Osteoblast (primary cell): ENCODE results near the gene NAXD. TPM values are rescaled to one million over a fixed set of nuclear protein-coding genes. Genes with fewer than 3 reads are reported as not detected.
"Not testable (repeated sequence)": the region's sequence is repeated elsewhere in the genome, so short reads cannot be mapped to it uniquely, and the experiment has no call there.

Experiments
- DNase-seq: peaks from one replicate; pipeline ENCODE4 v3.0.0; 2011; ENCODE audit warnings: low spot score, mixed read lengths; ENCODE audit not compliant: insufficient read length; ENCODE audit errors: missing footprints
- H2AFZ ChIP-seq: 2 replicates; pipeline ENCODE4 v1.6.0; 2011; ENCODE audit warnings: mild to moderate bottlenecking, low read length
- H3K27ac ChIP-seq: 2 replicates; pipeline ENCODE4 v1.5.1; 2011; ENCODE audit warnings: mild to moderate bottlenecking, low read depth, low read length, moderate library complexity
- H3K27me3 ChIP-seq: 2 replicates; pipeline ENCODE4 v1.6.0; 2012; ENCODE audit warnings: mild to moderate bottlenecking, control low read depth, inconsistent platforms, low read length, moderate library complexity; ENCODE audit not compliant: insufficient read depth
- H3K36me3 ChIP-seq: 2 replicates; pipeline ENCODE4 v1.5.1; 2011; ENCODE audit warnings: mild to moderate bottlenecking, low read length, control low read depth, moderate library complexity; ENCODE audit not compliant: insufficient read depth
- H3K4me1 ChIP-seq: 2 replicates; pipeline ENCODE4 v1.5.1; 2011; ENCODE audit warnings: mild to moderate bottlenecking, low read length, control low read depth, moderate library complexity; ENCODE audit not compliant: insufficient read depth
- H3K4me2 ChIP-seq: 2 replicates; pipeline ENCODE4 v1.6.0; 2011; ENCODE audit warnings: mild to moderate bottlenecking, low read length; ENCODE audit not compliant: insufficient read depth
- H3K4me3 ChIP-seq: fragments of 200-600 bp; sonication (generic); 3 replicates; pipeline ENCODE4 v1.5.1; 2012; ENCODE audit warnings: mild to moderate bottlenecking, low read length, inconsistent platforms; ENCODE audit not compliant: insufficient read depth
- H3K79me2 ChIP-seq: 2 replicates; pipeline ENCODE4 v1.6.0; 2012; ENCODE audit warnings: mild to moderate bottlenecking, low read length, control low read depth, inconsistent platforms; ENCODE audit not compliant: insufficient read depth
- H3K9me3 ChIP-seq: 2 replicates; pipeline ENCODE4 v1.5.1; 2011; ENCODE audit warnings: low read depth, low read length, control low read depth
- H4K20me1 ChIP-seq: 2 replicates; pipeline ENCODE4 v1.6.0; 2012; ENCODE audit warnings: mild to moderate bottlenecking, low read length, control low read depth; ENCODE audit not compliant: insufficient read depth
- CTCF ChIP-seq: IDR thresholded peaks from 2 replicates; pipeline ENCODE4 v1.5.1; 2011; ENCODE audit warnings: mild to moderate bottlenecking, low read depth, low read length, moderate library complexity; ENCODE audit errors: extremely low read depth
- total RNA-seq: library from RNA; depleted of rRNA; stranded (reverse); fragments of >200 nt; gene quantifications from 2 replicates; pipeline ENCODE4 v1.2.3, GENCODE V29; 2012

NAXD gene
- total RNA-seq, 1 donor, result 15.9 TPM

- Histone ChIP-seq H2AFZ (no peak overlapping the region), H3K27me3 (no peaks in the 10 kb centered on the region), H3K4me1 (no peaks in the 10 kb centered on the region), H3K79me2 (peaks cover 12% of the 10 kb centered on the region), H3K9me3 (no peaks in the 10 kb centered on the region), H3K27ac (no peak overlapping the region), H3K4me3 (no peak overlapping the region), H4K20me1 (no peaks in the 10 kb centered on the region), H3K4me2 (no peak overlapping the region), H3K36me3 (peaks cover 40% of the 10 kb centered on the region)
- TF ChIP-seq CTCF, result no peak
- DNase-seq, result no peak
These were observed 53.7 kb downstream of the NAXD start for GRCh38 chr13:110669036-110669435.

- H3K4me3 ChIP-seq, H3K9me3 ChIP-seq, H3K27me3 ChIP-seq, DNase-seq, H3K4me1 ChIP-seq, H3K4me2 ChIP-seq, H4K20me1 ChIP-seq, H2AFZ ChIP-seq, H3K27ac ChIP-seq: not testable (repeated sequence)
- Histone ChIP-seq H3K36me3 (peaks cover 33% of the 10 kb centered on the region), H3K79me2 (peaks cover 18% of the 10 kb centered on the region)
These were observed 54.5 kb downstream of the NAXD start for GRCh38 chr13:110669814-110670213.

- Histone ChIP-seq H4K20me1 (peaks cover 6% of the 10 kb centered on the region), H3K27ac (no peak overlapping the region), H3K9me3 (no peaks in the 10 kb centered on the region), H2AFZ (no peak overlapping the region), H3K4me2 (no peak overlapping the region), H3K4me1 (no peaks in the 10 kb centered on the region), H3K4me3 (no peak overlapping the region), H3K79me2 (peaks cover 53% of the 10 kb centered on the region), H3K36me3 (peaks cover 49% of the 10 kb centered on the region), H3K27me3 (no peaks in the 10 kb centered on the region)
- DNase-seq, result peak; percentile 62
- no peak for TF ChIP-seq CTCF
These were observed 61.5 kb downstream of the NAXD start for GRCh38 chr13:110676595-110677587.

GRCh38 chr13:110677731-110678545, 62.6 kb downstream of the NAXD start:
- Histone ChIP-seq H3K4me3 (no peak overlapping the region), H3K79me2 (peaks cover 61% of the 10 kb centered on the region), H3K27me3 (no peaks in the 10 kb centered on the region), H3K36me3 (peaks cover 60% of the 10 kb centered on the region), H3K4me1 (no peaks in the 10 kb centered on the region), H3K4me2 (no peak overlapping the region), H3K9me3 (no peaks in the 10 kb centered on the region), H3K27ac (no peak overlapping the region), H2AFZ (no peak overlapping the region), H4K20me1 (peaks cover 6% of the 10 kb centered on the region)
- no peak for TF ChIP-seq CTCF
- peak; percentile 62 for DNase-seq
